GM19035 (cell line): ENCODE results near the gene ZNF286A.
"Not testable (repeated sequence)": the region's sequence is repeated elsewhere in the genome, so short reads cannot be mapped to it uniquely, and the experiment has no call there.

Experiments
- ATAC-seq: cut with Tn5 transposase; IDR thresholded peaks from one replicate; pipeline ENCODE4 v1.9.1; 2021; ENCODE audit not compliant: unreplicated experiment

The ZNF286A gene

DNA sequence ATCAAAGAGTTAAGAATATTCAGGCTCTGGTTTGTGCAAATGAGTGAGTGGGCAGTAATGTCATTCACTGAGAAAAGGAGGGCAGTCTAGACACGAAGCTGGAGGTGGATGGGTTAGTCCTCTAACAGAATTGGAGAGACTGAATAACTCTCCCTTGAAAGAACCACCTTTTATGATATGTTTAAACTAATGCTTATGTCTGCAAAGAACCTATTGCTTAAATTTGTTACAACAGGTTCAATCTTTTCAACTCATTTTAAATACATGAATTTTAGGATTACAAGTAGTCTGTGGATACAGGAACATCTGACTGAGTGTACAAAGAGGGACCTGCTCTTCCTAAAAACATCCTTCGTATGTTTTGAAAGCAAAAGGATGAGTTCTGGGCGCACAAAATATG lies 585 bp upstream of the ZNF286A start:
- peak; percentile 6 for ATAC-seq

DNA sequence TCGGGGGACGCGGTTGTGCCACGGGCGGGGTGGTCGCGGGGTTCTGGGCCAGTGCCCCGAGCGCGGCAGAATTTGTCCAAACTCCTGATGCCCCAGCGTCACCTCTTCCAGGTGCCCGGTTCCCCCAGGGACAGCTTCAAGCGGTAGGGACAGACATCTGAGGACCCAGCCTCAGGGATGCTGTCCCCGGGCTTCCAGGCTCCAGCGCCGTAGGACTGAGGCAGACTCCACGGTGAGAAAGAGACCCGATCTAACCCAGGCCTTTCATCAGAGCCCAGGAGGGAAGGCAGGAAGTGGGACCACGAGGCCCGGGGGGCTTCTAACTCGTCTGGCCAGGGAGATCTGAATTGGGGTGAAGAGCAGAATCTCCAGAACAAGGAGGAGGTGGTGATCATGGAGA lies 385 bp downstream of the ZNF286A start:
- not testable (repeated sequence) for ATAC-seq

DNA sequence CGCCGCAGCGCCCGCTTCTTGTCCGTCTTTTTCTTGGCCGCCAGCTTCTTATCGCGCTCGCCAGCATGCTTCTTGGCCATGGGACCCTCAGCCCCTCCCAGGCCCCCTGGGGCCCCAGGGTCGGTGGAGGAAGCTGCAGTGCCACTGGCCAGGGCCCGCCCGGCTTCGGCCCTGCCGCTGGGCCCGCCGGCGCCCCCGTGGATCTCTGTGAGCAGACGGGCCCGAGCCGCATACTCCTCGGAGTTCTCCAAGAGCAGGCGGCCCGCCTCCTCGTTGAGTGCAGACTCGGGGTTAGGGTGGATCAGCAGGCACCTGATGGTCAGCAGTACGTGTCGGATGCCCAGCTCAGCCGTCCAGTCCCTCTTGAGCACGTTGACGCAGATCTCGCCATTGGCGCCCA lies 4.7 kb downstream of the ZNF286A start:
- not testable (repeated sequence) for ATAC-seq

DNA sequence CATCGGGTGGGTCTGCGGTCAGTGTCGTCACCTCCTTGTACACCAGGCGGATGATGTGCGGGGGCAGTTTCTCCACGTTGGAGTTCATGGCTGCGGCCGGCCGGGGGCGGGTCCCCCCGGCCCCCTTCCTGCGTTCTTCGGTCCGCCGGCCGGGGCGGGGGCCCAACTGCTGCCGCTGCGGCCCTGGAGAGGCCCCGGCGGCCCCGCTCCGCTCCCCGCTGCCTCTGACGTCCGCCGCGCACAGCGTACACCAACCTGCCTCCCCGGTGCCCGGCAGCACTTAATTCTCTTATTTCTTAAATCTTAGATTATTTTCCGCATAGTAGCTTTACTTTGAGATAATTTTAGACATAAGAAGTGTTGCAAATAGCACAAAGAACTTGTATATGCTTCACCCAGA lies 5.3 kb downstream of the ZNF286A start:
- not testable (repeated sequence) for ATAC-seq

DNA sequence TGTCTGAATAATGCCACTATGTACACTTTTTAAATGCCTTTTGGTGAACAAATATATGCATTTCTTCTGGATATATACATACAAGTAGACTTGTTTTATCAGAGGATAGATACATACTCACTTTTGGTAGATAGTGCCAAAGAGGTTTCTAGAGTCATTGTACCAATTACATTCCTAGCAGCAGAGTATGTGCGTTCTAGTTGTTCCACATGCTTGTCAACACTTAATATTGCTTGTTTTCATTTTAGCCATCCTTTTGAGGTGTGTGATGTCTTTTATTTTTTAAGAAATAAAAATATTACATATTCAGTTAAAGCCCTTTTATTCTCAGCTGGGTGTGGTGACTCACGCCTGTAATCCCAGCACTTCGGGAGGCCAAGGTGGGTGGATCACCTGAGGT lies 9.3 kb downstream of the ZNF286A start:
- not testable (repeated sequence) for ATAC-seq

DNA sequence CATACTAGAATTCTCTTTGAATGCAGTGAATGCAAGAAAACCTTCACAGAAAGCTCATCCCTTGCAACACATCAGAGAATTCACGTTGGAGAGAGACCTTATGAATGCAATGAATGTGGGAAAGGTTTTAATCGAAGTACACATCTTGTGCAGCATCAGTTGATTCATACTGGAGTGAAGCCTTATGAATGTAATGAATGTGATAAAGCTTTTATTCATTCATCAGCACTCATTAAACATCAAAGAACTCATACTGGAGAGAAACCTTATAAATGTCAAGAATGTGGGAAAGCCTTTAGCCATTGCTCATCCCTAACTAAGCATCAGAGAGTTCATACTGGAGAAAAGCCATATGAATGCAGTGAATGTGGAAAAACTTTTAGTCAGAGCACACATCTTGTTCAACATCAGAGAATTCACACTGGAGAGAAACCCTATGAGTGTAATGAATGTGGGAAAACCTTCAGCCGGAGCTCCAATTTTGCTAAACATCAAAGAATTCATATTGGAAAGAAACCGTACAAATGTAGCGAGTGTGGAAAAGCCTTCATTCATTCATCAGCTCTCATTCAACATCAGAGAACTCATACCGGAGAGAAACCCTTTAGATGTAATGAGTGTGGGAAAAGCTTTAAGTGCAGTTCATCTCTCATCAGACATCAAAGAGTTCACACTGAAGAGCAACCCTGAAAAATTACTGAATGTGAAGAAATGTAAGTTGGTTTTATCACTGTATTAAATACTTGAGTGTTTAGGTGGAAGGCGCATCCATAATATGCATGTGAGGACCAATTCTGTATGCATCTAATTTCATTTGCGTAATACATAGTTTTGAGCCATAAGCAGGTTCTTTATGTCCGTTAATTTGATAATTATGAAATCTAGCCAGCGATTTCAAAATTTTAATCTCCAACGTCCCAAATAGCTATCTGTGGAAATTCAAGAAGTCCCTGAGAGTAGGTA lies 17.3 kb downstream of the ZNF286A start:
- not testable (repeated sequence) for ATAC-seq

DNA sequence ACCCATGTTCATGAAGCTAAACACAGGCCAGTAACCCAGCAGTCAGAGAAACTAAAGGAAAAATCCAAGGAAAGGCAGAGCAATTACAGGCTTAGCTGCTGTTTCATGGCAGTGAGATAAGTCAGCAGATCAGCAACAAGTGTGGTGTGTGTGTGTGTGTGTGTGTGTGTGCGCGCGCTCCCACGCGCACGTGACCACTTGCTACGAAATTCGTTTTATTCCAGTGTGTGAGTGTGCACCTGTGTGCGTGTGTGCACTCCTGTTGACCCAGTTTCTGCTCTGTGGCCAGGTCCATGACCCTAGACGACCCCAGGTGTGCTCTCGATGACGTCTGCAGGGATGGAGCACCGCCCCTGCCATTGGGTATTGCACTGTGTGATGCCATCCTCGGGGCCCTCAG lies 31.0 kb downstream of the ZNF286A start:
- ATAC-seq, result not testable (repeated sequence)

DNA sequence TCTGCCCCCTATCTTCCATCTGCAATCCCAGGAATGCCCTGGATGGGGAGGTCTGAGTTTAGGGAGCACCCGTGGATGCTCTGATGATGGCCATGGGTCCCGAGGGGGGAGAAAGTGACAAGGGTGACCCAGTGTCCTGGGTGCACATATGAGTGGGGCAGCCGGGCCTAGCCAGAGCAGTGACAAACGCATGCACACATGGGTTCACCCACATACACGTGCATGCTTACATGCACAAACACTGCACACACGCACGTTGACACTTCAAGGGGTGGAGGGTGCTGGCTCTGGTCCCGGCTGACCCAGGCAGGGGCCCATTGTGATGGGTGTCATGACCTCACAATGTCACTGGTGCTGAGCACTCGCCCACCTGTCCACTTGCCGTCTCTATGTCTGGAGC lies 32.3 kb downstream of the ZNF286A start, which contains the start of gene TBC1D26:
TSS of gene TBC1D26 (plus strand) at position 384 of the 400 bp plus-strand sequence. CDS start 3,066 bp downstream, outside the sequence.
- not testable (repeated sequence) for ATAC-seq

DNA sequence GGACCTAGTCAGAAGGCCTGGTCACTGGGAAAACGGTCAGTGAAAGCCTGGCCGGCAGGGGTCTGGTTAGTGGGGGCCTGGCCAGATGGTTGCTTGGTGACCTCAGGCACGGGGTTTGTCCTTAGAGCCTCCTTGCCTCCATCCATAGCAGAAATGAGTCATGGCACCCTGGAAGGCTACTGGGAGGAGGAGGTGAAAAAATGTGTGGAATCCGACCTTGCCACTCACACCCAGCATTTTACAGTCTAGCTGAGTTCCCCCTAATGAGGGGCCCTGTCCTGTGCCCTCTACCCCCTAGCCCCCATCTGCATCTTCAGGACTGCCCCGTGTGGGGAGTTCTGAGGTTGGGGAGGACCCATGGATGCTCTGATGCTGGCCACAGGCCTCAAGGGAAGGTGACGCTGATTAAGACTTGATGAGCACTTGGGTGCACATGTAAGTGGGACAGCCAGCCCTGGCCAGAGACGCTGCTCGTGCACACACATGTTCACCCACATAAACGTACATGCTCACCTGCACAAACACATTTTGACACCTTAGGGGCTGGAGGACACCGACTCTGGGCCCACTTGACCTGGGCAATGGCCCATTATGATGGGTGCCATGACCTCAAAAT lies 33.7 kb downstream of the ZNF286A start:
- not testable (repeated sequence) for ATAC-seq

DNA sequence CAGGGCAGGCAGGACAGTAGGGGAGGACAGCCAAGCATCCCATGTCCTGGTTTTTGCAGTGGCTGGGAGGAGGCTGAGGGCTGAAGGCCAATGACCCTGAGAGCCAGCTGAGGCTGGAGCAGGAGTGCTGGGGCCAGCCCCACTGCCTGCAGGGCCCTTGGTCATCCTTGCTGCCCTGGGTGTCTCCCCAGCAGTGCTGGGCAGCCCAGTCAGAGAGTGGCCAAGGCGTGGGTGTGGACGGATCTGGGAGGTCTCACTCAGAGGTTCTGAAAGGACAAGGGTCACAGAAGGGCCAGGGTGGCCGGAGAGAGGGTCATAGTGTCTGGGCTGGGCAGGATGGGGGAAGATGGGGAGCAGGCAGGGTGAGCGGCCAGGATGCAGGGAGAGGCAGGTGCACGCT lies 37.0 kb downstream of the ZNF286A start:
- not testable (repeated sequence) for ATAC-seq

DNA sequence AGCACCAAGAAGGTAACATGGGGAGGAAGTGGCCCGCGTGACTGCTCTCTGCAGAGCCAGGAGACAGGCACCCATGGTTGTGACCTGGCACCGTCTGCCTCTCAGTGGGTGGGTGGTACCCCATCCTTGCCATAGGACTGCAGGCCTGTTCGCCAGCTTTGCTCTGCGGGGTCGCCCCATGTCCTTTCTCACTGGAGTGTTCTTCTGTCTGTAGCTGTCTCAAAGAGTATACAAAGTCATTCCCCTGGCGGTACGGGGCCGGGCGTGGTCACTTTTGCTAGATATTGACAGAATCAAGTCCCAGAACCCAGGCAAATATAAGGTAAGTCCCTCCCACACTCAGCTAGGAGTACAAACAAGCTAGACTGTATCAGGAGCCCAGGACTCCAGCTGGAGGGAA lies 38.5 kb downstream of the ZNF286A start:
- no peak for ATAC-seq

DNA sequence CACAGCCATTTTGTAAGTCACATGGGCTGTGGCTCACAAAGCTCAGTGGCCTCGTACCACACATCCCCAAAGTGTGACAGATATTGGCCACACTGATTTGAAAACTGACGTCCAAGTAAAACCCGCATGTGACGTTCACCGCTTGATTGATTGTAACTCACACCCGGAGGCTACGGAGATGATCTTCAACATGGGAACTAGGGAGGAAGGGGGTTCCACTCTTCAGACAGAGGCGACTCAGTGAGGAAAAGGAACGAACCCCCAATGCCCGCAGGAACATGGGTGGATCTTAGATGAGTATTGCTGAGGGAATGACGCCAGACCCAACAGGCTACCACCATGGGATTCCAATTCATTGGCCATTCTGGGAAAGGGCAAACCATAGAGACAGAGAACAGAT lies 39.7 kb downstream of the ZNF286A start:
- not testable (repeated sequence) for ATAC-seq

DNA sequence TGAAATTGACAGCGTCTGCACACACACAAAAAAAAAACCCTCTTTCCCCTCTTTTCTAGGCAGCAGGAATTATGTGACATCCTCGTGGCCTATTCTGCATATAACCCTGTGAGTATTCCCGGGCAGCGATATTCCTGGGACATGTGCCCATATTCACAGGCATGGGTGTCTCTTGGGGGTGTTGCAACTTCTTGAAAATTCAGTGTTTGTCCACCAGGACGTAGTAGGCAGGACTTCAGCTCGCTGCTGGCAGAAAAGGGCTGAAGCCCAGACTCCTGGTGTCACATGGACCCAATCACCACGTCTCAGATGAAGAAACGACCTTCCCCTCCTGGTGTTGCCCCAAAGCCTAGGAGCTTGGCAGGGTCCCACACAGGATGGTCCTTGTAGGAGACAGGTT lies 40.5 kb downstream of the ZNF286A start:
- ATAC-seq, result not testable (repeated sequence)

DNA sequence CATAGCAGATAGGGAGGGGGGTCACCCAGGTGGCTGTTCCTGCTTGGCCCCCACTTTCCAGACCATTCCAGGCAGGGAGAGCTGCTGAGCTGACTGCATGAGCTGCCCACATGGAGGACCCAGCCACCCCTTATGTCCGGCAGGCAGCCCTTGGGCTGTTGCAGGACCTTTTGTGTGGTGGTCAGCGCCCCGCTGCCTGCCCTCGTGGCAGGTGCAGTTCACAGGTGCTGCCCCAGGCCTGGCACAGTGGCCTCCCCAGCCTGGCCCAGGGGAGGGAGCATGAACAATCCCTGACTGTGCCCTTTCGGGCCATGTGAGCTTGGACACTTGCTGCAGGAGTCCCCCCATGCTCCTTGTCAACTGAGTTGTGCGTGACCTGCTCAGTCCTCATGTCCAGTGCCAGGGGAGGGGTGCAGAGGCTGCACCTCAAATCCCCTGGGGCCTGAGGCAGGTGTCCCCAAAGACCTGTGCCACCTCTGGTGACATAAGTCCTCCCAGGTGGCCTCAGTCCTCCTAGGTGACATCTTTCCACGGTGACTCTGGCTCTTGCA lies 41.1 kb downstream of the ZNF286A start:
- no peak for ATAC-seq

DNA sequence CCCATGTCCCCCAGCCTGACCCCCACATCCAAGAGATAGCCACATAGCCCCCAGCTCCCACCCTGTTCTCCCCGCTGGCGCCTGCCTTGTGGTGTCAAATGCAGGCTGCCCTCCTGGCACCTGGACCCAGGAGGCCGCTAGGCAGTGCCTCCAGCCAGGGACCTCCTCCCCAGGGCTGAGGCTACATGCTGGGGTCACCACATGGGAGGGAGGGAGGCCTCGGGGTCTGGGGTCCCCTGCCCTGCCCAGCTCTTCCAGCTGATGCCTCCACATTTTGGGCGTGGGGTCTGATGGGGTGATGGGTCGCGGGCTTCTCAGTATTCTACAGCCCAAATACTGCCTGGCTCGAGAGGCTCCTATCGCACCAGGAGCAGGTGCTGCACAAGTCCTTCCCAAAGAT lies 42.1 kb downstream of the ZNF286A start:
- ATAC-seq, result no peak

DNA sequence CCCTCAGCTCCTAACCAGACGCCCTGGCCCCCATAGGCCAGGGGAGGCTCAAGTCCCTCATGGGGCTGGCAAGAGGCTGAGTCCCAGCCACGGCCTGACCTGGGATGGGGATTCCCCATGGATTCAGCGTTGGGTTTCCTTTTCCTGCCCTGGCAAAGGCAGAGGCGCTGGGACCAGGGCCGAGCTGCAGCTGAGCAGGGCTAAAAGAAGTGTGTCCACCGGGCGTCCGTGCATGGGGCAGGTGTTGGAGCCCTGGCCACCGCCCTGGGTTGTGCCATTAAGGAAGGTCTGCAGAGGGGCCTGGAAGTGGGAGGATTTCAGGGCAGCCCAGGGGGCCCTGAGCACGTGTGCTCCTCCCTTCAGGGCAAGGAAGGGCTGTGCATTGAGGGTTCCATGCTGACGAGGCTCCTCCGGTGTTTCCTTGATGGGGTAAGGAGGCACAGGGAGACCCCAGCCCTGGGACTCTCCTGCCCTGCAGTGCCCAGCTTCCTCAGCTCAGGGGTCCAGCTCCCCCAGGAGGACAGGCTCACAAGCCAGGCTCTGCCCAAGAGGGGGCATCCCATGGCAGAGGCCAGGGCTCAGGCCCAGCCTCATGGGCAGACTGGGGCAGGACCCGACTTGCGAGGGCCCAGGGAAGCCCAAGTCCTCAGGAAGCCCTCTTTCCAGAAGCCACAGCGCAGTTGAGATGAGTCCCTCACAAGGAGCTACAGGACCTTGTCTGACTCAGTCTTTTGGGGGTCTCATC lies 42.7 kb downstream of the ZNF286A start:
- ATAC-seq, result no peak

DNA sequence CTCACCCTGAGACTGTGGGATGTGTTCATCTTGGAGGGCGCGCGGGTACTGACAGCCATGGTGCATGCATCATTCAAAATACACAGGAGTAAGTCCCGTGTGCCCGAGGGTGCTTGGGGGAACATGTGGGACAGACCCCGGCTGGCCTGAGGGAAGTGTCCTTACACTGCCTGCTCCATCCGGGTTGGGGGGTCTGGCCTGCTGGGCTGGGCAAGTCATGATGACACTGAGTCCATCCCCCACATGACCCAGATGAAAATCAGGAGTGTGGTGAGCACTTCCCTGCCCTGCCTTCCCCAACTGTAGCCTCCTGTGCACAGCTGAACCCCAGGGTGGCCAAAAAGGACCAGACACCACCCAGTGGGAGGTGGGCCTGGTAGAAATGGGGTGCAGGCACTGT lies 43.4 kb downstream of the ZNF286A start:
- no peak for ATAC-seq

DNA sequence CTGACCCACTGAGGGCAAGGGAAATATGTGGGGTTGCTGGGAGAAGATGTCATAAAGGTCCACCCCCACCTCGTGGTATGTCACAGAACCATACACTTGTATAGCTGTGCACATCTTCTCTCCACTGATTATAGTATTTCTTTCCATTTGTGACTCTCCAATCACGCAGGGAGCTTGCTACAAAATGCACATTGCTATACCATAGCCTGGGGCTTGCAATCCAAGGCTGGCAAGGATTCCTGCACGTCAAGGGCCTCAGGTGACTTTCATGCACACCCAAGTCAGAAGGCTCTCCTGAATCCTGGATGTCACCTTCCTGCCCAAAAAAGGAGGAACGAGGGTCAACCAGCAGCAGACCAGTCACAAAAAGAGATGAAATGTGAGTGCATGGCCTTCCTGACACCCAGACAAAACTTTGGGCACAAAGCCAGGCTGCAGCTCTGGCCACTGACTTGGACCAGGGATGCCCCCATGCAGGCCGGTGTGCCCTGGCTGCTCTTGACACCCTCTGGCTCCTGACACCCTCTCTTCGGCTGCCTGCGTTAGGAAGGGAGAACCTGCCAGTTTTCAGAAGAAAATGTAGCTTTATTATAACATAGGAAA lies 44.6 kb downstream of the ZNF286A start:
- ATAC-seq, result no peak

DNA sequence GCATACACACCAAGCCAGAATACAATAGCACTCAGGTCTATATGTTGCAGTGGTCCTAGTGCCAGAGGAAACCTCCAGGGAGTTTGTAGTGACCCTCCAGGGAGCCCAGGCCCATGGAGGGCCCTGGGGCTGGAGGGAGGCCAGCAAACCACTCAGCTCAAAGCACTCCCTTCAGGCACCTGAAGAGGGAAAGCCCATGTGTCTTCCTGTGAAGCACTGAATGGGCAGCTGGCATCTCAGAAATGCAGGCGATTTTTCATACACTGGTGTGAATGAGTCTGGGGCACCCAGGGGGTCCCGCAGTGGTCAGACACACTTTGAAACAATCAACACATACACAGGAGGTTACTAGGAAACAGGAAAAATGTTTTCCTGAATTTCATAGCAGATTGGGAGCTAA lies 45.3 kb downstream of the ZNF286A start:
- ATAC-seq, result no peak

DNA sequence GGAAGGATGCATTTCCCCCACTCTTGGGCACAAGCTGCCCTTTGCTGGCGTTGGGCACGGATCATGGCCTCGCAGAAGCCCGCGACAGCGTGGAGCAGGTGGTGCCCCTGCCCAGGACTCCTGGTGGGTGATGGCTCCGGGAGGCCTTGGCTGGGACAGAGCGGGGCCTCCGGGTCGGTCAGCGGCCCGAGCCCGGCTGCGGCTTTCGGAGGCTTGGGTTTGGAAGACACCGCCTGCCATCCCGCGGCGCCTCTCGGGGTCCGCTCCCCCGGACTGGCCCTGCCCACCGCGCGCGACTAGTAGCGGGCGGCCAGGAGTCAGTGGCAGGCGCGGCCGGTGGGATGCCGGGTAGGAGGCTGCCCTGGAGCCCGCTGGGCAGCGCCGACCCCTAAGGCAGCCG lies 49.9 kb downstream of the ZNF286A start:
- not testable (repeated sequence) for ATAC-seq
